GM18526 (cell line): ENCODE results near the gene ARPC1B.

Experiments used
- POLR2A ChIP-seq: IDR thresholded peaks from 3 replicates; pipeline ENCODE4 v1.6.1; 2011; ENCODE audit not compliant: insufficient read length; ENCODE audit errors: extremely low read depth

The ARPC1B gene

DNA sequence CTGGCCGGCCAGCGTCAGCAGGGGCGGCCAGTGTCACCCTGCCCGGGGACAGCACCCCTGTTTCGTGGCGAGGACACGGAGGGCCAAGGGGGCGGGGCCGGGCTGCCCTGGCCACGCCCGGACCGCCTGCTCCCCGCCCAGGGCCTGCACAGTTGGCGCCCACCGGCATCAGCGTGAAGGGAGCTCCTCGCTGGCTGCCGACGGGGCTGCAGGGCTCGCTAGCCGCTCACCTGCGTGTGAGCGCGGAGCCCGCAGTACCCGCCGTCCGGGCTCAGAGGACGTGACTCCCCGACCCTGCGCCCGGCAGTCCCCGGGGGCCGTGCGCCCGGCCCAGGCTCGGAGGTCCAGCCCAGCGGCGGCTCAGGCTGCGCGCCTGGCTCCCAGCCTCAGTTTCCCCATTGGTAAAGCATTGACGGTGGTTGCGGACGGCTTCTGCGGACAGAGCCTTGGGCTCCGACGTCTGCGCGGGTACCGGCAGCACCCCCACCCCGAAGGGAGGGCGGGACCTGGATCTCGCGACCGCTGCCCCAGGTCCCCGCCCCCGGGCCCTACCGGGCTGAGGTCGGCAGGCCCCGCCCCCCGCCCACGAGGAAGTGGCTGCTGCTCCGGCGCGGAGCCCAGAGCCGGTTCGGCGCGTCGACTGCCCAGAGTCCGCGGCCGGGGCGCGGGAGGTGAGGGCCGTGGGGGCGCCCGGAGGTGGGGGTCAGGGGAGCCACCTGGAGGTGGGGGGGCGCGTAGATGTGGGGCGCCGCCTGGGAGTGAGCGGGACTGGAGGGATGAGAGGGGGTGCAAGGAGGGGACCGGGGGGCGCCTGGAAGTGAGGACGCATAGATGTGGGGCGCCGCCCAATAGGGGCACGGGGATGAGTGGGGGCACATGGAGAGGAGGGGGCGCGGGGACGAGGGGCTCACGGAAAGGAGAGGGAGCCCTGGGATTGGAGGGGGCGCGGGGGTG, at the start of gene ARPC1B:
Gene ARPC1B (plus strand): TSS at position 620 of the 954 bp plus-strand sequence. CDS start 10,985 bp downstream, outside the sequence.
- TF ChIP-seq POLR2A, result peak; percentile 85

DNA sequence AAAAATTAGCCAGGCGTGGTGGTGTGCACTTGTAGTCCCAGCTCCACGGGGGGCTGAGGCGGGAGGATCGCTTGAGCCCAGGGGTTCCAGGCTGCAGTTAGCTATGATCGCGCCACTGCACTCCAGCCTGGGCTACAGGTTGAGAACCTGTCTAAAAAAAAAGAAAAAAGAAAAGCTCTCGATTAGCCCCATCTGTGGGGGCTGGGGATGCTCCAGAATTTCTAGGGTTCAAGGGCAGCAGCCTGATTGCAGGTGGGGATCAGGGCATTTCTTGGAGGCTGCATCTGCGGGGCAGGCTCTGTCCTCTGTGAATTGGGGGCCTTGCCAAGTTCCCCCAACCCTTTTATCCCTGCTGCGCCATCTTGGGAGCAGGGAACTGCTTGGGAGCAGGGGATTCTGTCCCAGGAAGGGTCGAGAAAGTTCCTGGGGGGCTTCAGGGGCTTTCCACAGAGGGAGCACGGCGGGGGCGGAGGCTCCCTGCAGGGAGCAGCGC, 49.5 kb upstream of the ARPC1B start:
- no peak for TF ChIP-seq POLR2A

DNA sequence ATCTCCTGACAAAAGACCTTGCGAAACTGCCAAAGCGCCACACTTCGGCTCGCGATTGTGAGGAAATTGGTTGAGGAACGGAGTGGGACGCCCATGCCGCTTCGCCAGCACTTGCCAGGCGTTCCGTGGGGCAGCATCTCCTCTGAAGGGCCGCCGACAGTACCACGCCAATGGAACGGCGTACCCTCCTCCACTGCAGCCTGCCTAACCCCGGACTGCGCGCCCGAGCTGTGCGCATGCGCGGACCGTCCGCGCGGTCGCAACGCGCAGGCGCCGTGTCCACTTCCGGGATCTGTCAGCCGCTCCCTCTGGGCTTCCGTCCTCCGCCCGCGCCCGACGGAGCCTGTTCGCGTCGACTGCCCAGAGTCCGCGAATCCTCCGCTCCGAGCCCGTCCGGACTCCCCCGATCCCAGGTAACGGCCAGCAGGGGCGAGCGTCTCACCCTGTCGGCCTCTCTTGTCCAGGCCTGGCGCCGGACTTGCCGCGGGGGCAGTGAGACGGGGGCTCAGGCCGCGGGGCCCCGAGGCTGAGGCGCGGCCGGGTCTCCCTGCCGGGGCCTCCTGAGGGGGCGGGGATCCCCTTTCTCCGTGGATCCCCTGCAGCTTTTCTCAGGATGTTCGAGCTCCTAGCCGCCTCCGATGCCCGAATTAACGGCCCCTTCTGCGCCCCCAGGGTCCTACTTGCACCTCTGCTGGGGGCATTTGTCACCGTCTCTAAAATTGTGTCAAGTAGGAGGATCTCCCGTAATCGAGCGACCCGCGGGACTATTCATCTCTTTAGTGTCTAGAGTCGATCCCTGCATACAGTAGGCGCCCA, 48.7 kb upstream of the ARPC1B start, which contains the start of gene ARPC1A:
Gene ARPC1A (plus strand): TSS at position 307 of the 816 bp plus-strand sequence. CDS start 7,456 bp downstream, outside the sequence.
- peak; percentile 98 for TF ChIP-seq POLR2A

DNA sequence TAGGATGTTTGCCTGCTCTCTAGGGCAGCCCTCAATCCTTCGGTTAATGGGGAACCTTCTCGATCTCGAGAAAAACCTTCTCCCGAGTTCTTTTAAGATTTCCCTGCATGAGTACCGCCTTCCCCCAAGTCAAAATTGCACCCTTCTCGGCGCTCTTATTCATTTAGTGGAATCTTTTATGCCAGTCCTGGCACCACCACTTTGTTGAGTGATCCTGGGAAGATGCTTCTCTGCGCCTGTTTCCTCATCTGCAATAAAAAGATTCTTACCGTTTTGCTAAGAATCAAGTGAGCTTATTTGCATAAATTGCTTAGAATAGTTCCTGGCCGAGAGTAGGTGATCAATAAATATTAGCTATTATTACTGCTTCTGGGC, 48.1 kb upstream of the ARPC1B start:
- no peak for TF ChIP-seq POLR2A

DNA sequence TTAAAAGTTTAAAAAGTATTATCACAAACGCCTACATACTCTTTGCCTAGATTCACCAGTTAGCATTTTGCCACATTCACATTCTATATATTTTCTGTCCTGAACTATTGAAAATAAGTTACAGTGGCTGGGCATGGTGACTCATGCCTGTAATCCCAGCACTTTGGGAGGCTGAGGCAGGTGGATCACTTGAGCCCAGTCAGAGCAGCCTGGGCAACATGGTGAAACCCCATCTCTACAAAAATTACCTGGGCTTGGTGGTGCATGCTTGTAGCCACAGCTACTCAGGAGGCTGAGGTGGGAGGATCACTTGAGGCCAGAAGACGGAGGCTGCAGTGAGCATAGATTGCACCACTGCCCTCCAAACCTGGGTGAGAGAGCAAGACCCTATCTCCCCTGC, 43.5 kb upstream of the ARPC1B start:
- TF ChIP-seq POLR2A, result no peak

DNA sequence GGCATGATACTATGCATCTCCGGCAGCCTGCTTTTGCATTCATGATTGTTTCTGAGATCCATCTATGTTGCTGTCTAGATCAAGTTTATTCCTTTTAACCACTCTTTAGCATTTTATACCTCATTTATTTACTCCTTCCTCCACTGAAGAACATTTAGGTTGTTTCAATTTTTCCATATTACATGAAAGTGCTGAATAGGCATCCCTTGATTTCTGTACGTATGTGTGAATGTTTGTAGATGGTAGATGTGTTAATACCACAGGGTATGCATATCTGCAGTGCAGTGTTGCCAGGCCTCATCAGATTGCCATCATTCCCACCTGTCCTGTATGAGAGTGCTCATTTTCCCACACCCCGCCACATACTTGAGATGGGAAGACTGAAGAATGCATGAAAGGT, 34.9 kb upstream of the ARPC1B start:
- no peak for TF ChIP-seq POLR2A

DNA sequence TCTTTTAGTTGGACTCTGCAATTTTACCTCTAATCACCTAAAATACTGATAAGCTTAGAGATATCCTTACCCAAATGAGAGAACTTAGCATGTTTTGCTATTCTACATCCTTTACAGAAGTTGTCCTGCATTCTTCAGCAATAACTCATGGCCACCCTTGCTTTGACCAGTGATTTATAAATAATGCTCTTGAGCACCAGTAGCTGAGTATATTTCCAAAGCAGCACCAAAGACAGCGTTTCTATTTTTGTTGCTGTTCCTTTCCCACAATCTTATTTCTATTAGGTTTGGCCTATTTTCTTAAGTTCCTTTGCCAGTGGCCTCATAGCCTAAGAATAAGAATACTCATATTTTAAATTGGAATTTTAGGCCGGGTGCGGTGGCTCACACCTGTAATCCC, 33.9 kb upstream of the ARPC1B start:
- no peak for TF ChIP-seq POLR2A

DNA sequence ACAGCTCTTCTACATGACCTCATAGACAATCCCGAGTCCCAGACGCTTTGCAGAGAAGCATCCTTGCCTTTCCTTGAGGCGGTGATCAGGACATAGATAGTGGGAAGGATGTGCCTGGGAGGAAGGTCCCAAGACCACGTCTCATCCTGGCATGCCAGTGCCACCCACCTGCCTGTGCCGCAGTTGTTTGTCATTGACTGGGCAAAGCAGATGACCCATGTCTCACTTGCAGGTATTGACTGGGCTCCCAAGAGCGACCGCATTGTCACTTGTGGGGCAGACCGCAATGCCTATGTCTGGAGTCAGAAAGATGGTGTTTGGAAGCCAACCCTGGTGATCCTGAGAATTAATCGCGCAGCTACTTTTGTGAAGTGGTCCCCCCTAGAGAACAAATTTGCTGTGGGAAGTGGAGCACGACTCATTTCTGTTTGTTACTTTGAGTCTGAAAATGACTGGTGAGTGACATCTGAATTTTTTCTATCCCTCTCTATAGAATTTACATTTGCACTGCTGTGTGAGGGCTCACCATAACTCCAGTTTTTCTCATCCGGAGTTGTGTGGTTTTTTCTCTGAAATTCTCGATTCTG, 30.4 kb upstream of the ARPC1B start:
- no peak for TF ChIP-seq POLR2A

DNA sequence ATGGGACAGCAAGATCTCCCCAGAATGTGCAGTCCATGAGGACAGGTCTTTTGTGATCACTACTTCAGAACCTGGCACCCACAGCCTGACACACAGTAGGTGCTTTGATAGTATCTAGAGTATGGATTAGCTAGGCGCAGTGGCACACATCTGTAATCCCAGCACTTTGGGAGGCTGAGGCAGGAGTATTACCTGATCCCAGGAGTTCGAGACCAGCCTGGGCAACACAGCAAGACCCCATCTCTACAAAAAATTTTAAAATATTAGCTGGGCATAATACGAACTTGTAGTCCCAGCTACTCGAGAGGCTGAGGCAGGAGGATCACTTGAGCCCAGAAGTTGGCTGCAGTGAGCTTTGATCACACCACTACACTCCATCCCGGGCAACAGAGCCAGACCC, 22.3 kb upstream of the ARPC1B start:
- no peak for TF ChIP-seq POLR2A

DNA sequence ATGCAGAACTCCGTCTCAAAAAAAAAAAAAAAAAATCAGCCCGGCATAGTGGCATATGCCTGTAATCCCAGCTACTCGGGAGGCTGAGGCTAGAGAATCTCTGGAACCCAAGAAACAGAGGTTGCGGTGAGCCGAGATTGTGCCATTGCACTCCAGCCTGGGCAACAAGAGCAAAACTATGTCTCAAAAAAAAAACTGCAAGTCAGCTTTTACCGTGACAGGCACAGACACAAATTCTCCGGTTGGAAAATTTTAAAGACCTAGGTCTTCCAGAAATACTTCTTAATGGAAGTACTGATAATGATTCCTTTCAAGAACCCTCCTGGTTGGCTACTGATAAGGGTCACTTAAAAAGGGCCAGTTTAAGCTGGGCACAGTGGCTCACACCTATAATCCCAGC, 19.4 kb upstream of the ARPC1B start:
- TF ChIP-seq POLR2A, result no peak

DNA sequence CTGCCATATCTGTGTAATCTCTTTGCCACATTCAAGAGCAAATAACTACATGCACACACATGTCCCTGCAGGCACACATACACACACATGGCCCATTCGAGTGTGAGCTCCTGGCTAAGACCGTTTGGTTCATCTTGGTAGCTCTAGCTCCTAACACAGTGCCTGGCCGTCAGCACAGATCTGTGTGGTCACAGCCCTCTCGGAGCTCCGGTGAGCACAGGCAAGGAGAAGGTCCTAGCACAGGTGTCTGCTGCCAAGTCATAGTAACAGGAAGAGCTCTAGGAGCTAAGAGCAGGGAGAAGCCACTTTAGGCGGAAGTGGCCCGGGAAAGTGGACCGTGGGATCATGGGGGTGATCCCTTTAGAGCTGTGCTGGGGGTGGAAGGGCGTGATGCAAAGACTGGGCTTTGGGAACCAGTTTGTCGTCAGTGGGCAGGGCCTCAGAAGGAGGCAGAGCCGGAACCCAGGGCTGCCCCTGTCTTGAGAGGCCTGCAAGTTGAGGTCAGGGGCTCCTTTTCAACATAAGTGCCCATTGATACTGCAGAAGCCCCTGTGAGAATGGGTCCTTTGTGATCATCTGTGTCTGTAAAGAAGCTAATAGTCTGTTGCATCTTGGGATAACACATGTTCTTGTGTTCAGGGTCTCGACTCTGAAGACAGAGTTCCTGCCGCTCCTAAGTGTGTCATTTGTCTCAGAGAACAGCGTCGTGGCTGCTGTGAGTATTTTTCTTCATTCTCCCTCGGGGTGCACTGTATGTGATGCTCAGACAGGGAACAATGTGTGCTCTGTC, 16.6 kb upstream of the ARPC1B start:
- no peak for TF ChIP-seq POLR2A

DNA sequence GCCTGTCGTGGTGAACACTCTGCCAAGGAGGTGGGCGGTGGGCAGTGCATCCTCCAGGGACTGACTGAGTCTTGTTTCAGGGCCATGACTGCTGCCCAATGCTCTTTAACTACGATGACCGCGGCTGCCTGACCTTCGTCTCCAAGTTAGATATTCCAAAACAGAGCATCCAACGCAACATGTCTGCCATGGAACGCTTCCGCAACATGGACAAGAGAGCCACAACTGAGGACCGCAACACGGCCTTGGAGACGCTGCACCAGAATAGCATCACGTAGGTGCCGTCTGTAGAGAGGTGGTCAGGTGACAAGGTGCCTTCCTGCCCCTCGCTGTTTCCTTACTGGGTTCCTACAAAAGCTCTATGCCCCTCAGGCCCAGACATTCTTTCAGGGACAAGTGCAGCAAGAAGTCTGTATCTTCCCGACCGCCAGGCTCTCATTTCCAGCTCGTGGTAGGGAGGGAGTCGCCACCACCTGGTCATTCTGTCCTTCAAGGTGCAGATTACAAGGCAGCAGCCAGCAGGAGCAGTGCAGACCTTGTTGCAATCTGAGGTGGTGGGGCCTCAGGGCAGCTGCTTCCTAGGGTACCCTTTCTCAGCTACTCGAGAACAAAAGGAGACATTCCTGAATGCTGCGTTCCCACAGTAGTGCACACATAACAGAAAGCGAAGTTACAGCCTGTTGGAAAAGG, 14.9 kb upstream of the ARPC1B start:
- no peak for TF ChIP-seq POLR2A

DNA sequence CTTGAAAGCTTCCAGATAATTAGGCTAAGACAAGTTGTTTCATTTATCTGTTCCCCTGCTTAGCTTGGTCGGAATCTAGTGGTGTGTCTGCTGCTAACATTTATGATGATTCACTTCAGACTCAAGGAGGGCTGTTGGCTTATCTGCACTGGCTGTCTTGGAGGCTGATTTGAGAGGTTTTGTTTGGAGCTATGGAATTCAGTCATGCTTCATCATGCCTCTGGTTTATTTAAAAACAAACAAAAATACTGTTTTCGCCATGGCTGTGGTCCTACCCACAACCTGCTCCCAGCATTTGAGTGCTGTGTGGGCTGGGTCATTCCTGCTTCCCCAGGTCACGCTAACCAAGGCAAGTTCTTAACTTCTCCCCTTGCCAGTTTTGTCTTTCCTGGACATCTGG, 11.7 kb upstream of the ARPC1B start:
- TF ChIP-seq POLR2A, result no peak

DNA sequence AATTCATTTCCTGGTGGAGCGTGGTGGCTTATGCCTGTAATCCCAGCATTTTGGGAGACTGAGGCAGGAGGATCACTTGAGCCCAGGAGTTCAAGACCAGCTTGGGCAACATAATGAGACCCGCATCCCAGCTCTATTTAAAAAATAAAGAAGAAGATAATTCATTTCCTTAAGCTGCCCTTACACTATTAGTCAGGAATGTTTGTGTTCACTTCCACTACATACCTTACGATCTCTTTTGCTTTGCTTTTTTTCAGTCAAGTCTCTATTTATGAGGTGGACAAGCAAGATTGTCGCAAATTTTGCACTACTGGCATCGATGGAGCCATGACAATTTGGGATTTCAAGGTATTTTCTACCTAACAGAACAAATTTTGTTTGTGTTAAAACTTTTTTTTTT, 11.2 kb upstream of the ARPC1B start:
- TF ChIP-seq POLR2A, result no peak

DNA sequence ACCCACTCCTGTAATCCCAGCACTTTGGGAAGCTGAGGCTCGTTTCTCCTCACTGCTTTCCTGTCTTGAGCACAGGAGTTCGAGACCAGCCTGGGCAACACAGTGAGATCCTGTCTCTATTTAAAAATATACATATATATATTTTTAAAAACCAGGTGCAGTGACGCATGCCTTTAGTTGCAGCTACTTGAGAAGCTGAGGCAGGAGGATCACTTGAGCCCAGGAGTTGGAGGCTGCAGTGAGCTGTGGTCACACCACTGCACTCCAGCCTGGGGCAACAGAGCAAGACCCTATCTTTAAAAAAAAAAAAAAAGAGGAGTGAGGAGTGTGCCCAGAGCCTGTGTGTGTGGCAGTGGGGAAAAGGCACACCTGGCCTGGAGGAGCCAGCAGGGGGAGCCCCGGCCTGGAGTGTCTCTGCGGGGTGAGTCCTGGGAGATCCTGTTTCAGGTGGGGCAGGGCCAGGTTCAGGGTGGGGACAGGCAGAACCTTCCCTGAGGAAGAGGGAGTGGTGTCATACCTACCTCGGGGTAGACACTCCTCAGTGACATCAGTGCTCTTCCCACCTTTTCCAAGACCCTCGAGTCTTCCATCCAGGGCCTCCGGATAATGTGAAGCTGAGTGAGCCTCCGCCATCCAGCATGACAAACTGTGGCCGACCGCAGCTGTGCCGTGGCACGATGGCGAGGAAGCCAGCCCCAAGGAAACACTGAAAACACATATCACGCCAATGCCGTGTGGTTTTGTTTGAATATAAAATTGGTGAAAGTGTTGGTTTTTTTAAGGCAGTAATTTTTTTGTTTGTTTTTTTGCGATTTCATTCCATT, 9.0 kb upstream of the ARPC1B start:
- no peak for TF ChIP-seq POLR2A
